Measurements from ENCODE around the gene TOB2.

TOB2 gene

GRCh38 chr22:41446639-41447434, at the start of gene TOB2:
Gene TOB2 (minus strand): TSS chr22:41446801. CDS start chr22:41437345, 9,456 bp downstream.
- DNase-seq: peak; percentile 97

GRCh38 chr22:41491374-41492100, 44.9 kb upstream of the TOB2 start:
- DNase-seq: no peak

GRCh38 chr22:41488596-41489385, 42.2 kb upstream of the TOB2 start:
- DNase-seq: no peak

- DNase-seq: no peak
Observed at GRCh38 chr22:41488076-41488475, 41.5 kb upstream of the TOB2 start.

GRCh38 chr22:41487037-41487935, 40.7 kb upstream of the TOB2 start:
- DNase-seq: no peak

- no peak for DNase-seq
Observed at GRCh38 chr22:41485033-41485432, 38.4 kb upstream of the TOB2 start.

- no peak for DNase-seq
Observed at GRCh38 chr22:41482319-41482935, 35.8 kb upstream of the TOB2 start.

- no peak for DNase-seq
Observed at GRCh38 chr22:41481925-41482318, 35.3 kb upstream of the TOB2 start.

- peak; percentile 2 for DNase-seq
Observed at GRCh38 chr22:41481131-41481830, 34.7 kb upstream of the TOB2 start.

GRCh38 chr22:41480397-41480735, 33.8 kb upstream of the TOB2 start:
- no peak for DNase-seq

- DNase-seq: peak; percentile 5
Observed at GRCh38 chr22:41479671-41480396, 33.2 kb upstream of the TOB2 start.

GRCh38 chr22:41478891-41479521, 32.4 kb upstream of the TOB2 start:
- no peak for DNase-seq

- no peak for DNase-seq
Observed at GRCh38 chr22:41478473-41478872, 31.9 kb upstream of the TOB2 start.

GRCh38 chr22:41474872-41475451, 28.4 kb upstream of the TOB2 start:
- DNase-seq: no peak

GRCh38 chr22:41471568-41471967, 25.0 kb upstream of the TOB2 start:
- DNase-seq: no peak

GRCh38 chr22:41470886-41471285, 24.3 kb upstream of the TOB2 start:
- DNase-seq: no peak

GRCh38 chr22:41469218-41469851, 22.7 kb upstream of the TOB2 start:
- DNase-seq: peak; percentile 62

- peak; percentile 97 for DNase-seq
Observed at GRCh38 chr22:41468381-41469217, 22.0 kb upstream of the TOB2 start, which contains the start of the genes ACO2 and PHF5A. Gene ACO2 (plus strand): TSS chr22:41469117. CDS start chr22:41469147, 30 bp downstream. Gene PHF5A (minus strand): TSS chr22:41468692. CDS start chr22:41468653, 39 bp downstream.

Data from DMS53 (cell line).